Loucy (cell line): ENCODE measurements around the gene AFG3L2.

Experiments used
- EZH2phosphoT487 ChIP-seq: fragments of 200-600 bp; IDR thresholded peaks from 2 replicates; pipeline ENCODE4 v1.6.1; 2018; ENCODE audit warnings: antibody characterized with exemption, mild to moderate bottlenecking, moderate library complexity, borderline replicate concordance
- TF ChIP-seq, protein P1 (sequence below): fragments of 200-600 bp; sonication (generic); conservative IDR thresholded peaks from 2 replicates; pipeline ENCODE4 v1.5.1; 2014; ENCODE audit warnings: mild to moderate bottlenecking, antibody characterized with exemption, low read length

DNA sequence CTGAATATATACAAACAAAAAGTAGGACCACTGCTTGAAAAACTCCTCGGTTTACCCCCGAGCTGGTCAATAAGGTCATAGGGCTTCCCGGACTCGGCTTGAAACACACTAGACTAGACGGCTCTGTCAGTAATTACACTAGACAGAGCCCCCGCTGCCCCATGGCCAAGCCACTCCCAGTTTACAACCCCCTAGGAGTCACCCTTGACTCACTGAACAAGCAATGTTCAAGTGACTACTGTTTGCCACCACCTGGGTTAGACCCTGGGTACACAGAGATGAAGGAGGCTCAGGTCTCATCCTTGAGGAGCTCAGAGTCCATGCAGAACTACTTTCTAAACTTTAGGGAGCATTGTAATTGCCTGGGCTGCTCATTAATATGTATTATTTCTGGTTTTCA, 17.0 kb upstream of the AFG3L2 start:
- TF ChIP-seq, protein P1, sequence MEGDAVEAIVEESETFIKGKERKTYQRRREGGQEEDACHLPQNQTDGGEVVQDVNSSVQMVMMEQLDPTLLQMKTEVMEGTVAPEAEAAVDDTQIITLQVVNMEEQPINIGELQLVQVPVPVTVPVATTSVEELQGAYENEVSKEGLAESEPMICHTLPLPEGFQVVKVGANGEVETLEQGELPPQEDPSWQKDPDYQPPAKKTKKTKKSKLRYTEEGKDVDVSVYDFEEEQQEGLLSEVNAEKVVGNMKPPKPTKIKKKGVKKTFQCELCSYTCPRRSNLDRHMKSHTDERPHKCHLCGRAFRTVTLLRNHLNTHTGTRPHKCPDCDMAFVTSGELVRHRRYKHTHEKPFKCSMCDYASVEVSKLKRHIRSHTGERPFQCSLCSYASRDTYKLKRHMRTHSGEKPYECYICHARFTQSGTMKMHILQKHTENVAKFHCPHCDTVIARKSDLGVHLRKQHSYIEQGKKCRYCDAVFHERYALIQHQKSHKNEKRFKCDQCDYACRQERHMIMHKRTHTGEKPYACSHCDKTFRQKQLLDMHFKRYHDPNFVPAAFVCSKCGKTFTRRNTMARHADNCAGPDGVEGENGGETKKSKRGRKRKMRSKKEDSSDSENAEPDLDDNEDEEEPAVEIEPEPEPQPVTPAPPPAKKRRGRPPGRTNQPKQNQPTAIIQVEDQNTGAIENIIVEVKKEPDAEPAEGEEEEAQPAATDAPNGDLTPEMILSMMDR, result no peak
- no peak for TF ChIP-seq EZH2phosphoT487
